Anterior cingulate cortex (tissue), 58 donors: Measurements from ENCODE around the gene KLF12.

Source experiments
- DNase-seq, 58 donors: peaks; one replicate each; lab custom pipeline; 2025; lab: John Stamatoyannopoulos, UW

KLF12 gene

GRCh38 chr13:74136084-74136658 is 2.0 kb upstream of the KLF12 start:
- peak in 23 of 58 donors; percentile 2 to 68 (median 40) for DNase-seq

- peak in 46 of 58 donors; percentile 2 to 75 (median 42) for DNase-seq
Observed at GRCh38 chr13:74135326-74136083, 1.3 kb upstream of the KLF12 start.

- DNase-seq, result peak in 9 of 58 donors; percentile 6 to 70 (median 41)
Observed at GRCh38 chr13:74134777-74135325, 647 bp upstream of the KLF12 start.

GRCh38 chr13:74133657-74134201 is 475 bp downstream of the KLF12 start:
- DNase-seq, result peak in 57 of 58 donors; percentile 7 to 87 (median 68)

DNA sequence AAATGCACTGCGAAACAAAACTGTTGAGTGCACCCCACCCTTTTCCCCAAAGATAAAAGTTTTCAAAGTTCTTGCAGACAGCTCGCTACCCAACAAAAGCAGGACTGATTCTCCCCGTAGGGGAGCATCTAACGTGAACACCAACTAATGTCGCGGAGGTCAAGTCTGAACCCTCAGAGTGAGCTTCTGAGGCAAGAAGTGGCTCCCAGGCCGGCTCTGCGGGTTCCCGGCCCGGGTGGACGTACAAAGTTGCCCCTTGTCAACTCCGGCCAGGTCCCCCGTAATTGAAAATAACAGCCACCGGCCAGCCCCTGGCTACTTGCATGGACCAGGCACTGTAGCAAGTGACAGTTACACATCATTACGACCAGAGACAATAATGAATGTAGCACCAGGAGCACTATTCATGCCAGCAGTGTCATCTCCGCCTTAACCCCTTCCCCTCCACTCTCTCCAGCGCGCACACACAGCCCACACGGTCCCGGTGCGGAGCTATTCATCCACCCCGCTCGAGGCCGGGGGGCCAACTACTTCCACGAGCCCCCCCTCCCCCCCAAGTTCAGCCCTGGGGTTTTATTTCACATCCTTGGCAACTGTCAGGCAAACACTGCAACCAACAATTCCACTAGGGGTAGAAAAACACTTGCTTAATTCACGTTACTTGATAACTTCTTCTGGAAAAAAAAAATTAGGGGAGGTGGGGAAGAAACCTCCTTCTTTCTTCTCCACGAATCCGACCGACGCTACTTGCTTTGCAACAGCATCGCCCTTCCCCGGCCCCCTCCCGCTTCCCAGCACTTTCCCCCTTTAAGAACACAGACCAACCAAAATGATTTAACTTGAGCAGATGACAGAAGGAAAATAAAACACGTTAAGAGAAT is 1.2 kb downstream of the KLF12 start:
- DNase-seq, result peak in 32 of 58 donors; percentile 2 to 70 (median 26)

- DNase-seq, result no peak
Observed at GRCh38 chr13:74132152-74132775, 1.9 kb downstream of the KLF12 start.

DNA sequence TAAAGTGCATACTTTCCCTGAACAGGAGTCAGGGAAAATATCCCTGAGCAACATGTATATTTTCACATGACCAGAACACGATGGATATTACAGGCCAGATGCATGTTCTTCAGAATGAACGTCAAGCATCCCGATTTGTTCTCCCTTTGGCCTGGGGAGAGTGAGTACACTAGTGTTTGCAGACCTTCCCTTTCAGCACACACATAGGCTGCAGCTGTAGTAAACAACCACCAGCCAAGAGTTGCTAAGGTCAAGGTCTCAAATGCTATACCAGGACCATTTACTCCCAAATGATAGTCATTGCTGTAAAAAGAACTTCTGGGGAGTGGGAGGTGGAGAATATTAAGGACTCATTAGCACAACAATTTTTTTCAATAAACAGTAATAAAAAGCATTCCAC is 3.0 kb downstream of the KLF12 start:
- no peak for DNase-seq

DNA sequence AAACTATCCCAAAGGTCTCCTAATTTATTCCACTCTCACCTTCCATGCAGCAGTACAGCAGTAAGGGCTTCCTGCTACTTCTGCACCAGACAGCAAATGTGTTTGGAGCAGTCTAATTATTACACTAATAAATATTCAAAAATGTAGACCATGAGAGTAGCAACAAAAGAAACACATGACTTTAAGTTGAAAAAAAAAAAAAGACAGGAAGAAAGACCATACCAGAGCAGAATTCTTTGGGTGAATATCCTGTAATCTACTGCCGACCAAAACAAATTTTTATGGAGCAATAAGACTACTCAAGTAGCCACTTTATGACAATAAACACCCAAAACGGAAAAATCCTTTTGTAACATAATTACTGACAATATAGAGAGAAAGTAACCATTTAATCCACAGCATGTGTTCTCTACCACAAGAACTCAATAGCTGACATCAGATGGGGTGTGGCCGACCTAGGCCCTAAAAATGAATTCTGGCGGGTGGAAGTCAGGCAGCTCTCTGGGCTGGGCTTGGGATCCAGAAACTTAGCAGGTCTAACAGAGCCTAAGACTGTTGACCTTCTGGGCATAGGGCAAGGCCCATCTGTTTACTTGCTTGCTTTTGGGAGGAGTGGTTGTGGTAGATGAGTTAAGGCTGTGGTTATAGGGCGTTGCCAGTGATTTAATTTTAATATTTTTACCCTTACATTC is 4.6 kb downstream of the KLF12 start:
- no peak for DNase-seq

DNA sequence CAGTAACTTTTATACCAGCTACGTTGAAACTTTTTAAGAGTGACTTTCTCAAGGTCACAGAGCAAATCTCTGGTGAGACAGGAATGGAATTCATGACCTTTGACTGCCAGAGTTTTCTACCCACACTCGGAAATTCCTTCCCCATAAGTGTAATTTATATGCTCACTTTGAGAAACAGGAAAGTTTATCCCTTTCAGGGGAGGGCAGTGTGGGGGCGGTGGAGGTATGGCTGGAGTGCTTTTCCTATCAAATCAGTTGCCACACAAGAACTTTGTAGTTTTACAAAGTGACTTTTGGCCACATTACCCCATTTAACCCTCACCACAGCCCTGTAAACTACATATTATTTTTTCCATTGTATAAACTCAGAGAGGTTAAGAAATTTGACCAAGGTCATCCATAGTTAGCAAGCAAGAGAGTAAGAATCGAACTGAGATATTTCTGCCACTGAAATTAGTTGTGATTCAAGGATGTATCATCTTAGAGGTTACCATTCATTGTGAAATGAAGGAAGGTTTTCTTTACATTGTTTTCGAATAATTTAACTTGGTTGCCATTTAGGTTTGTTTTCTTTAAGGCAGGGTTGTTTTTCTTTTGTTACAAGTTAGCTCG is 5.9 kb downstream of the KLF12 start:
- DNase-seq, result no peak

DNA sequence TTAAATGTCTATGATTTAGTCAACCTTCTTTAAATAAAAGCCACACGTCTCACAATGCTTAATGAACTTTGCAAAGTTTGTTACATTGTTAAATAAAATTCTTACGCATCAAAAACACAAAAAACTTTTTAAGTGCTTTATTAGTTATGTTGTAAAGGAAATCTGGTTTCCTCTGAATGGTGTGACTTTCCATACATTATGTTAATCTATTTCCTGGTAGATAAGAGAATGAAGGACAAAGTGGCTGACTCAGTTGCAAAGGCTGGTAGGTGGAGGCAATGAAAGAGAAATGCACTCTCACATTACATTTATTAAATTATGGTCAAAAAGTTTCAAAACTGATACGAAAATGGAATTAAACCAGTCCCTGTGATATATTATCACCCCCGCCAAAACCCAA is 15.9 kb downstream of the KLF12 start:
- no peak for DNase-seq

DNA sequence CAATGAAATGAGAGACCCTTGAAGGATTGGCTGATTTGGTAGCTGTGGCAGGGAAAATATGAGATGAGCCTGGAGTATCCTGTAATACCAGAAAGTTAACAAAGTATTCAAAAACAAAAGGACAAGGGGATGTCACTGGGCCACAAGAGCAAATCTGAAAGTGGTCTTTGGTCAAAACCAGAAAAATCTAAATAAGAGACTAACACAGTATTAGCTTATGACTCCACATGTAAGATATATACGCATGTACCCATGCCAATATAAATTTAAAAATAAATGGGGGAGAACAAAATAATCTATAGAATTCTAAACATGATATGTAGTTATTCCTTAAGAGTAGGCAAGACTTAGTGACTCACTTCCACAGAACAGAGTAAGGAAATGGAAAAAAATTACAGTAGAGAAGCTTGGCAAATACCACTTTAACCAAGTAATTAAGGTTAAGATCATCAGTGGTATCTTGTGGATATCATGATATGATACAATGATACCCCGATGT is 16.9 kb downstream of the KLF12 start:
- no peak for DNase-seq

DNA sequence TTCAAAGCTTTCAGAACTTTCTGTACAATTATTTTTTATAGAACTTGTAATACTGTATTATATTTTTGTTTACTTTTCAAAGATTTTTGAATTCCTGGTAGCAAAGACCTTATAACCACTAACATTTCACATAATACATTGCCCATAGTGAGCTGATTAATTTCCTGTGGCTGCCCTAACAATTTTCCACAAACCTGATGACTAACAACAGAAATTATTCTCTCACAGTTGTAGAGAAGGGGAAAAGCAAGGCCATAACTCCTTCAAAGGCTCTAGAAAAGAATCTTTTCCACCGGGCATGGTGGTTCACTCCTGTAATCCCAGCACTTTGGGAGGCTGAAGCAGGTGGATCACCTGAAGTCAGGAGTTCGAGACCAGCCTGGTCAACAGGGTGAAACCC is 19.1 kb downstream of the KLF12 start:
- DNase-seq, result no peak

DNA sequence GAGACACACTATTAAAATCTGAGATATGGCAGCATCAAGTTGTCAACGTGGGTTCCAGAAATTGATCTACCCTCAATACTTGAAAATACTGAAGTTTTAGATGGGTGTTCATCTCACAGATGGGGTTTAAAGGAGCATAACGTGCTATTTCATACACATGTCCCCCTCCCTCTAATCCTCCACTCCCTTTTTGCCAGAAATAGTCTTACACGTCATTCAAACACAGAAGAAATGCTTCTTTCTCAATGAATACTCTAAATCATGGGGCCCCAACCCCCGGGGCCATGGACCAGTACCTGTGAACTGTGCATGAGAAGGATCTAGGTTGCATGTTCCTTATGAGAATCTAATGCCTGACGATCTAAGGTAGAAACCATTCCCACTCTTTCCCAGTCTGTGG is 19.6 kb downstream of the KLF12 start:
- no peak for DNase-seq

DNA sequence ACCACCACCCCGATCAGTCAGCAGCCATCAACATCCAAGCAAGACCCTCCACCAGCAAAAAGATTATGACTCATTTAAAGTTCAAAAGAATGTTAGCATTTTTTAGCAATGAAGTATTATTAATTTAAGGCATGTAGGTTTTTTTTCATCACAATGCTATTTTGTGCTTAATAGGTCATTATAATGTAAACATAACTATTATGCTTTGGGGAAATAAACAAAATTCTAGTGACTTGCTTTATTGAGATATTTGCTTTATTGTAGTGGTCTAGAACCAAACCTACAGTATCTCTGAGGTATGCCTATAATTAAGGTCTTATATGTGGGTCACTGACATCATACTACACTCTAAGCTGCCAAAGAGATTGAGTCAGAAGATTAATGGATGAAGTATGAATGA is 20.0 kb downstream of the KLF12 start:
- DNase-seq, result no peak

- no peak for DNase-seq
Observed at GRCh38 chr13:74111901-74112824, 22.0 kb downstream of the KLF12 start.

GRCh38 chr13:74111399-74111798 is 22.8 kb downstream of the KLF12 start:
- DNase-seq, result no peak

DNA sequence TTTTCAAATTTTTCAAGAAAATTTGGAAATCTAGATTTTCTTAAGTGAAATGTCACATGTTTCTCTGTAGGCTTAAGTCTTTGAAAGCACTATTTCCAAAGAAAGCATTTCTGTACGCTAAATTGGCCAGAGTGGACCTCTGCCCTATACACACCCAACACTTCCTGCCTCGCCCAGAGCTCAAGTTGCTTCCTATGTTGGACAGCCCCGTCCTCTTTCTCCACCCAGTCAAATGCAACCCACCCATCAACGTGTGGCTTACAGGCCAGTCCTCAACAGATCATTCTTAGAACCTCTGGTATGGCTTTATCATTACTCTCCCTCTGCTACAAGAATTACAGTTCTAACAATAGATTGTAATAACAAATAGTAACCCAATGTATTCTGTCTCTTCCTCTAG is 24.2 kb downstream of the KLF12 start:
- no peak for DNase-seq

- no peak for DNase-seq
Observed at GRCh38 chr13:74107598-74107997, 26.6 kb downstream of the KLF12 start.
